HEK293 (cell line): ENCODE measurements around the gene ST8SIA5.

Source experiments
- CTCF ChIA-PET: fragments of 350-600 bp; formaldehyde crosslinking; extraction: SDS; loops from one replicate; lab custom pipeline; 2021; ENCODE audit warnings: antibody characterized with exemption; lab: Yijun Ruan, JAX
- POLR2A ChIA-PET: fragments of 300-600 bp; formaldehyde crosslinking; extraction: SDS; loops from one replicate; lab custom pipeline; 2020; ENCODE audit warnings: antibody characterized with exemption, inconsistent platforms; lab: Yijun Ruan, JAX
- H3K27ac ChIP-seq: fragments of 200-500 bp; sonication (Bioruptor generic); 2 replicates; pipeline ENCODE4 v1.5.1; 2014; ENCODE audit warnings: low read depth, low read length, control low read depth, inconsistent platforms; ENCODE audit errors: extremely low read depth
- H3K36me3 ChIP-seq, 2 experiments: fragments of 200-500 bp in 1 of 2; sonication (Bioruptor generic) in 1 of 2; 1 replicate in 1 of 2; 2 replicates in 1 of 2; pipeline ENCODE4 v1.5.1; 2014 to 2017; ENCODE audit warnings: inconsistent platforms in 2 of 2, low read length in 2 of 2; ENCODE audit not compliant: control insufficient read depth in 2 of 2, insufficient read depth in 1 of 2
- H3K4me1 ChIP-seq: fragments of 200-500 bp; sonication (Bioruptor generic); 2 replicates; pipeline ENCODE4 v1.5.1; 2014; ENCODE audit warnings: mild to moderate bottlenecking, low read length, inconsistent platforms; ENCODE audit not compliant: control insufficient read depth, insufficient read depth
- H3K4me3 ChIP-seq: 2 replicates; pipeline ENCODE4 v1.5.1; 2011; ENCODE audit warnings: low read depth, mild to moderate bottlenecking, control low read depth, low read length, moderate library complexity
- H3K9me3 ChIP-seq: fragments of 200-500 bp; sonication (Bioruptor generic); 2 replicates; pipeline ENCODE4 v1.5.1; 2014; ENCODE audit warnings: low read depth, low read length, inconsistent platforms; ENCODE audit not compliant: control insufficient read depth, insufficient read depth
- GLI2 ChIP-seq: fragments of 450-650 bp; formaldehyde crosslinking; IDR thresholded peaks from 2 replicates; pipeline ENCODE4; 2017; ENCODE audit warnings: missing biosample characterization, missing genetic modification characterization, low read depth, borderline replicate concordance
- GLIS1 ChIP-seq: fragments of 450-650 bp; formaldehyde crosslinking; IDR thresholded peaks from 2 replicates; pipeline ENCODE4 v1.5.1; 2016; ENCODE audit warnings: missing biosample characterization, missing genetic modification characterization
- GLIS2 ChIP-seq: fragments of 450-650 bp; formaldehyde crosslinking; IDR thresholded peaks from 2 replicates; pipeline ENCODE4 v1.5.1; 2016; ENCODE audit warnings: missing biosample characterization, missing genetic modification characterization
- IKZF3 ChIP-seq: fragments of 450-650 bp; IDR thresholded peaks from 2 replicates; pipeline ENCODE4 v1.5.0; 2018; ENCODE audit warnings: missing biosample characterization, mild to moderate bottlenecking, missing genetic modification characterization, moderate library complexity
- KLF17 ChIP-seq: fragments of 450-650 bp; formaldehyde crosslinking; IDR thresholded peaks from 2 replicates; pipeline ENCODE4 v1.5.1; 2016; ENCODE audit warnings: missing biosample characterization, missing genetic modification characterization
- PRDM4 ChIP-seq: fragments of 450-650 bp; formaldehyde crosslinking; IDR thresholded peaks from 2 replicates; pipeline ENCODE4 v1.5.1; 2017; ENCODE audit warnings: missing biosample characterization, missing genetic modification characterization
- SCRT2 ChIP-seq: fragments of 450-650 bp; formaldehyde crosslinking; IDR thresholded peaks from 2 replicates; pipeline ENCODE4 v1.5.1; 2016; ENCODE audit warnings: missing biosample characterization, missing genetic modification characterization
- SP3 ChIP-seq: fragments of 450-650 bp; formaldehyde crosslinking; IDR thresholded peaks from 2 replicates; pipeline ENCODE4 v1.5.1; 2016; ENCODE audit warnings: missing biosample characterization, missing genetic modification characterization
- ZEB2 ChIP-seq: fragments of 450-650 bp; formaldehyde crosslinking; IDR thresholded peaks from 2 replicates; pipeline ENCODE4 v1.5.1; 2016; ENCODE audit warnings: missing biosample characterization, missing genetic modification characterization
- ZNF280D ChIP-seq: fragments of 450-650 bp; formaldehyde crosslinking; IDR thresholded peaks from 2 replicates; pipeline ENCODE4 v1.5.1; 2016; ENCODE audit warnings: missing biosample characterization, missing genetic modification characterization
- ZNF426 ChIP-seq: fragments of 450-650 bp; formaldehyde crosslinking; IDR thresholded peaks from 2 replicates; pipeline ENCODE4 v1.5.1; 2017; ENCODE audit warnings: missing biosample characterization, missing genetic modification characterization, mild to moderate bottlenecking, inconsistent platforms, moderate library complexity
- ZNF529 ChIP-seq: fragments of 450-650 bp; formaldehyde crosslinking; IDR thresholded peaks from 2 replicates; pipeline ENCODE4 v1.5.1; 2017; ENCODE audit warnings: missing genetic modification characterization, missing biosample characterization; ENCODE audit not compliant: insufficient replicate concordance
- ZNF555 ChIP-seq: fragments of 450-650 bp; formaldehyde crosslinking; conservative IDR thresholded peaks from 2 replicates; pipeline ENCODE4 v1.5.1; 2017; ENCODE audit warnings: missing biosample characterization, mild to moderate bottlenecking, missing genetic modification characterization, inconsistent platforms
- ZNF558 ChIP-seq: fragments of 450-650 bp; formaldehyde crosslinking; IDR thresholded peaks from 2 replicates; pipeline ENCODE4 v1.5.1; 2016; ENCODE audit warnings: missing biosample characterization, missing genetic modification characterization
- ZNF777 ChIP-seq: fragments of 450-650 bp; formaldehyde crosslinking; IDR thresholded peaks from 2 replicates; pipeline ENCODE4 v1.5.1; 2017; ENCODE audit warnings: missing biosample characterization, missing genetic modification characterization, borderline replicate concordance
- ZSCAN4 ChIP-seq: fragments of 450-650 bp; formaldehyde crosslinking; IDR thresholded peaks from 2 replicates; pipeline ENCODE4 v1.5.1; 2017; ENCODE audit warnings: missing biosample characterization, missing genetic modification characterization
- TF ChIP-seq, protein P1 (sequence below): fragments of 450-650 bp; formaldehyde crosslinking; IDR thresholded peaks from 2 replicates; pipeline ENCODE4 v1.5.1; 2016; ENCODE audit warnings: missing biosample characterization, missing genetic modification characterization, borderline replicate concordance
- TF ChIP-seq, protein P2 (sequence below): fragments of 450-650 bp; formaldehyde crosslinking; IDR thresholded peaks from 2 replicates; pipeline ENCODE4; 2016; ENCODE audit warnings: missing biosample characterization, missing genetic modification characterization

Gene ST8SIA5

GRCh38 chr18:46755315-46756024 lies 1.4 kb downstream of the ST8SIA5 start:
- H3K36me3 ChIP-seq, result no peaks in the 10 kb centered on the region
- H3K4me3 ChIP-seq, result no peak overlapping the region
- ChIA-PET POLR2A (no interaction called here), CTCF (interaction anchor here (0.9 to 1.2 kb wide), 2 partner anchors 13 to 318 kb away, joined by 4 to 5 read pairs; no protein-coding TSS in a partner anchor)
- no peaks in the 10 kb centered on the region; the same call in 1 of the 2 replicates for H3K4me1 ChIP-seq
- no peak overlapping the region for H3K27ac ChIP-seq
- TF ChIP-seq ZNF426, result no peak
- no peak for TF ChIP-seq ZNF280D (tag by site-specific recombination)
- no peak for TF ChIP-seq PRDM4
- no peak for TF ChIP-seq ZNF777 (tag by site-specific recombination)
- TF ChIP-seq GLIS1 (tag by site-specific recombination), result no peak
- no peak for TF ChIP-seq ZNF555 (tag by site-specific recombination)
- no peak for TF ChIP-seq ZEB2 (tag by site-specific recombination)
- TF ChIP-seq GLIS2 (tag by site-specific recombination), result no peak
- TF ChIP-seq ZNF558 (tag by site-specific recombination), result no peak
- no peak for TF ChIP-seq IKZF3 (tag by site-specific recombination)
- TF ChIP-seq KLF17 (tag by site-specific recombination), result no peak
- TF ChIP-seq, protein P1, sequence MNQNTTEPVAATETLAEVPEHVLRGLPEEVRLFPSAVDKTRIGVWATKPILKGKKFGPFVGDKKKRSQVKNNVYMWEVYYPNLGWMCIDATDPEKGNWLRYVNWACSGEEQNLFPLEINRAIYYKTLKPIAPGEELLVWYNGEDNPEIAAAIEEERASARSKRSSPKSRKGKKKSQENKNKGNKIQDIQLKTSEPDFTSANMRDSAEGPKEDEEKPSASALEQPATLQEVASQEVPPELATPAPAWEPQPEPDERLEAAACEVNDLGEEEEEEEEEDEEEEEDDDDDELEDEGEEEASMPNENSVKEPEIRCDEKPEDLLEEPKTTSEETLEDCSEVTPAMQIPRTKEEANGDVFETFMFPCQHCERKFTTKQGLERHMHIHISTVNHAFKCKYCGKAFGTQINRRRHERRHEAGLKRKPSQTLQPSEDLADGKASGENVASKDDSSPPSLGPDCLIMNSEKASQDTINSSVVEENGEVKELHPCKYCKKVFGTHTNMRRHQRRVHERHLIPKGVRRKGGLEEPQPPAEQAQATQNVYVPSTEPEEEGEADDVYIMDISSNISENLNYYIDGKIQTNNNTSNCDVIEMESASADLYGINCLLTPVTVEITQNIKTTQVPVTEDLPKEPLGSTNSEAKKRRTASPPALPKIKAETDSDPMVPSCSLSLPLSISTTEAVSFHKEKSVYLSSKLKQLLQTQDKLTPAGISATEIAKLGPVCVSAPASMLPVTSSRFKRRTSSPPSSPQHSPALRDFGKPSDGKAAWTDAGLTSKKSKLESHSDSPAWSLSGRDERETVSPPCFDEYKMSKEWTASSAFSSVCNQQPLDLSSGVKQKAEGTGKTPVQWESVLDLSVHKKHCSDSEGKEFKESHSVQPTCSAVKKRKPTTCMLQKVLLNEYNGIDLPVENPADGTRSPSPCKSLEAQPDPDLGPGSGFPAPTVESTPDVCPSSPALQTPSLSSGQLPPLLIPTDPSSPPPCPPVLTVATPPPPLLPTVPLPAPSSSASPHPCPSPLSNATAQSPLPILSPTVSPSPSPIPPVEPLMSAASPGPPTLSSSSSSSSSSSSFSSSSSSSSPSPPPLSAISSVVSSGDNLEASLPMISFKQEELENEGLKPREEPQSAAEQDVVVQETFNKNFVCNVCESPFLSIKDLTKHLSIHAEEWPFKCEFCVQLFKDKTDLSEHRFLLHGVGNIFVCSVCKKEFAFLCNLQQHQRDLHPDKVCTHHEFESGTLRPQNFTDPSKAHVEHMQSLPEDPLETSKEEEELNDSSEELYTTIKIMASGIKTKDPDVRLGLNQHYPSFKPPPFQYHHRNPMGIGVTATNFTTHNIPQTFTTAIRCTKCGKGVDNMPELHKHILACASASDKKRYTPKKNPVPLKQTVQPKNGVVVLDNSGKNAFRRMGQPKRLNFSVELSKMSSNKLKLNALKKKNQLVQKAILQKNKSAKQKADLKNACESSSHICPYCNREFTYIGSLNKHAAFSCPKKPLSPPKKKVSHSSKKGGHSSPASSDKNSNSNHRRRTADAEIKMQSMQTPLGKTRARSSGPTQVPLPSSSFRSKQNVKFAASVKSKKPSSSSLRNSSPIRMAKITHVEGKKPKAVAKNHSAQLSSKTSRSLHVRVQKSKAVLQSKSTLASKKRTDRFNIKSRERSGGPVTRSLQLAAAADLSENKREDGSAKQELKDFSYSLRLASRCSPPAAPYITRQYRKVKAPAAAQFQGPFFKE (tag by site-specific recombination), result no peak
- TF ChIP-seq GLI2 (tag by site-specific recombination), result no peak
- TF ChIP-seq ZSCAN4 (tag by site-specific recombination), result no peak
- TF ChIP-seq SCRT2 (tag by site-specific recombination), result no peak
- TF ChIP-seq ZNF529 (tag by site-specific recombination), result no peak
- no peak for TF ChIP-seq SP3 (tag by site-specific recombination)
- TF ChIP-seq, protein P2, sequence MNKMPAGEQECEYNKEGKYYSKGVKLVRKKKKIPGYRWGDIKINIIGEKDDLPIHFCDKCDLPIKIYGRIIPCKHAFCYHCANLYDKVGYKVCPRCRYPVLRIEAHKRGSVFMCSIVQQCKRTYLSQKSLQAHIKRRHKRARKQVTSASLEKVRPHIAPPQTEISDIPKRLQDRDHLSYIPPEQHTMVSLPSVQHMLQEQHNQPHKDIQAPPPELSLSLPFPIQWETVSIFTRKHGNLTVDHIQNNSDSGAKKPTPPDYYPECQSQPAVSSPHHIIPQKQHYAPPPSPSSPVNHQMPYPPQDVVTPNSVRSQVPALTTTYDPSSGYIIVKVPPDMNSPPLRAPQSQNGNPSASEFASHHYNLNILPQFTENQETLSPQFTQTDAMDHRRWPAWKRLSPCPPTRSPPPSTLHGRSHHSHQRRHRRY (tag by site-specific recombination), result no peak
- no peaks in the 10 kb centered on the region for H3K9me3 ChIP-seq
